Colonic mucosa (tissue), 4 donors: Measurements from ENCODE around the gene CNR2. TPM values are rescaled to one million over a fixed set of nuclear protein-coding genes. Genes with fewer than 3 reads are reported as not detected.

Experiments
- DNase-seq: peaks from one replicate; pipeline ENCODE4 v3.0.0-alpha.2; 2020
- H3K27ac ChIP-seq: fragments of 200-600 bp; one replicate; pipeline ENCODE4 v1.8.0; 2021
- H3K27me3 ChIP-seq: fragments of 200-600 bp; one replicate; pipeline ENCODE4 v1.8.0; 2021
- H3K36me3 ChIP-seq: fragments of 200-600 bp; one replicate; pipeline ENCODE4 v1.8.0; 2021
- H3K4me1 ChIP-seq: fragments of 200-600 bp; one replicate; pipeline ENCODE4 v1.8.0; 2021; ENCODE audit warnings: mild to moderate bottlenecking
- H3K4me3 ChIP-seq: fragments of 200-600 bp; one replicate; pipeline ENCODE4 v1.8.0; 2021
- H3K9ac ChIP-seq, 2 donors: one replicate each; pipeline ENCODE4 v1.7.0; 2013; ENCODE audit warnings: control low read depth in 2 of 2, low read depth in 2 of 2, low read length in 2 of 2
- H3K9me3 ChIP-seq: fragments of 200-600 bp; one replicate; pipeline ENCODE4 v1.8.0; 2021
- CTCF ChIP-seq: fragments of 200-600 bp; IDR thresholded peaks from one replicate; pipeline ENCODE4 v1.8.0; 2022; ENCODE audit warnings: antibody characterized with exemption, mild to moderate bottlenecking
- intact Hi-C: fragments of 100-400 bp; cut with DNase I; formaldehyde crosslinking; loops from one replicate; pipeline ENCODE4 v1.14.1; 2022
- total RNA-seq, 2 donors: library from RNA; stranded (reverse); fragmentation: NEBNext Ultra II Directional in 1 of 2; extraction: Animal tissue kit (Norgen Biotek cat#: 25700) in 1 of 2; gene quantifications; one replicate each; pipeline ENCODE4 v1.2.1, GENCODE V29; 2021
- donor health status: healthy.
- donor health status: DM: no; HTN: no; CAD: no.
- donor health status: DM: no; HTN: no; CAD: no.

CNR2 gene
- total RNA-seq, 2 donors from 2014 or later: 0.12 to 0.13 TPM

DNA sequence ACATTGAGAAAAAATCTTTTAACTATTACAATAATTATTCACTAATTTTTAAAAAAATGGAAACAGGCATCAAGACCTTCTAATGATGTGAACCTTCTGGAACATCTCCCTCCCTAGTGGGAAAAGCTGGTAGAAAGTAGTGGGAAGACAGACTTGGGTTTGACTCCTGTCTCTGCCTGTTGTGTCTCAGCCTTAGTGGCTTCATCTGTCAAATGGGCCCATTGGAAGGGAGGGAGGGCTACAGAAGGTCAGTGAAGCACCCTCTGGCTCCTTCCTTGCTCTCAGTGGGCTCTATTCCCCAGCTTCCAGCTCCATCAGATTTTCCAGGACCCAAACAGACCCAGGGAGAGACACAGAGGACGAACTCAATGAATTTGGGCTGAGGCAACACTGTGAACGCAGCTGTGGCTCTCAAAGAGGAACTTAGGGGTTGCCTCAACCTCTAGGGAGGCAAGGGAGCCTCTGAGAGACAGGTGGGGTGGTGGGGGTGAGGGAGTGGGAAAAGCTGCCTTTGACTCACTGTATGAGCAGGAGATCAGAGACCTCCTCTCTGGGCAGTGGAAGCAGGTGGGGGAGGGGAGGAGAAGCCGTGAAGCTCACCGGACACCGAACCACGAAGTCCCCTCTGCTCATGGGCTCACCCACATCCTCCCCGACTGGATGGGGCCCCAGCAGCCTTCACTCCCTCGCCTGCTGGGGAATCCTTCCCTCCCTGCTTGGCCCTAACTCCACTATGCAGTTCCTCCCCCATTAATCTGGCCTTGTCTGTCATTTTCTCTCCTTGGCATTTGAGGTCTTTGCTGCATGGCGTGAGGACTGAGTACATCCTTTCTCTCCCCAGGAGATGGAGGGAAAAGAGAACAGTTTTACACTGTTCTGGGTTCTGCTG is 4.5 kb downstream of the CNR2 start:
- no peak overlapping the region for H3K27ac ChIP-seq
- no peaks in the 10 kb centered on the region for H3K9me3 ChIP-seq
- intact Hi-C loops: no loop called here
- no peak for TF ChIP-seq CTCF
- H3K27me3 ChIP-seq: no peaks in the 10 kb centered on the region
- H3K36me3 ChIP-seq: no peaks in the 10 kb centered on the region
- DNase-seq: no peak
- H3K4me1 ChIP-seq: no peaks in the 10 kb centered on the region
- no peak overlapping the region for H3K4me3 ChIP-seq
- peak overlapping the region in 1 of 2 donors; percentile 30 for H3K9ac ChIP-seq

- Histone ChIP-seq H3K36me3 (no peaks in the 10 kb centered on the region), H3K27ac (no peak overlapping the region), H3K9ac (no peak overlapping the region), H3K4me1 (no peaks in the 10 kb centered on the region), H3K4me3 (no peak overlapping the region), H3K9me3 (no peaks in the 10 kb centered on the region), H3K27me3 (peaks cover 6% of the 10 kb centered on the region)
- no peak for TF ChIP-seq CTCF
- intact Hi-C loops: no loop called here
- DNase-seq: no peak
These were observed 6.4 kb downstream of the CNR2 start for GRCh38 chr1:23906731-23907130.

- TF ChIP-seq CTCF: no peak
- H3K27ac ChIP-seq: no peak overlapping the region
- peaks cover 6% of the 10 kb centered on the region for H3K27me3 ChIP-seq
- no peak for DNase-seq
- H3K4me1 ChIP-seq: no peaks in the 10 kb centered on the region
- intact Hi-C loops: no loop called here
- no peak overlapping the region for H3K9ac ChIP-seq
- H3K9me3 ChIP-seq: no peaks in the 10 kb centered on the region
- H3K4me3 ChIP-seq: no peak overlapping the region
- H3K36me3 ChIP-seq: no peaks in the 10 kb centered on the region
These were observed 7.6 kb downstream of the CNR2 start for GRCh38 chr1:23905461-23906025.

GRCh38 chr1:23904748-23905357 is 8.3 kb downstream of the CNR2 start:
- Histone ChIP-seq H3K27me3 (peaks cover 6% of the 10 kb centered on the region), H3K27ac (no peak overlapping the region), H3K36me3 (no peaks in the 10 kb centered on the region), H3K4me3 (no peak overlapping the region), H3K9ac (no peak overlapping the region), H3K9me3 (no peaks in the 10 kb centered on the region), H3K4me1 (no peaks in the 10 kb centered on the region)
- intact Hi-C loops: no loop called here
- no peak for TF ChIP-seq CTCF
- DNase-seq: no peak

DNA sequence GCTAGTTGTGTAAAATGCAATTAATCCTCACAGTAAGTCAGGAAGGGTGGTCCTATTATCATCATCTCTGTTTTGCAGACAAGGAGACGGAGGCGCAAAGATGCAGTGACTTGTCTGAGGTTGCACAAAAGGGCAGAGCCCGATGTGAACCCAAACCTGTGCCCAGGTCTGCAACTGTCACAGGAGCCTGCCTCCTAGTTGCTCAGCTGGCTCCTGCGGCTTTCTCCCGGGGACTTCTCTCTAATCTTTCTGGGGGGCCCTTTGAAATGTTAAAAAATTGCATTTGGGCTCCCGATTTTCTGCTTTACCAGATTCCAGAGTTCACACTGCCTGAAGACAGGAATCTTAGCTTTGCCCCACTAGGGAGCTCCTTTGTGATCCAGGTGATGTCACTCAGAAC is 9.4 kb downstream of the CNR2 start:
- intact Hi-C loops: no loop called here
- Histone ChIP-seq H3K27ac (no peak overlapping the region), H3K36me3 (no peaks in the 10 kb centered on the region), H3K9me3 (no peaks in the 10 kb centered on the region), H3K9ac (no peak overlapping the region), H3K27me3 (peaks cover 6% of the 10 kb centered on the region), H3K4me1 (no peaks in the 10 kb centered on the region), H3K4me3 (no peak overlapping the region)
- no peak for DNase-seq
- no peak for TF ChIP-seq CTCF
